A549 (cell line): Measurements from ENCODE around the gene CLEC16A.

Source experiments
- CEBPB ChIP-seq, 2 experiments: fragments of >200 bp in 1 of 2; sonication (Bioruptor Twin) in 1 of 2; formaldehyde crosslinking in 1 of 2; IDR thresholded peaks; 2 replicates each; pipeline ENCODE4 v1.6.1; 2012 to 2016
- CHD2 ChIP-seq: fragments of 150-350 bp; IDR thresholded peaks from 2 replicates; pipeline ENCODE4 v1.6.1; 2014; ENCODE audit warnings: low read length; ENCODE audit not compliant: partially characterized antibody
- CTCF ChIP-seq: fragments of >200 bp; sonication (Bioruptor Twin); formaldehyde crosslinking; IDR thresholded peaks from 3 replicates; pipeline ENCODE4 v1.5.1; 2016
- E2F6 ChIP-seq: IDR thresholded peaks from 2 replicates; pipeline ENCODE4 v1.6.1; 2012; ENCODE audit warnings: low read depth, borderline replicate concordance
- EP300 ChIP-seq, 2 experiments: fragments of >200 bp; sonication (Bioruptor Twin); formaldehyde crosslinking; IDR thresholded peaks; 2 replicates in 1 of 2; 3 replicates in 1 of 2; pipeline ENCODE4 v1.6.1; 2016 to 2017
- ESRRA ChIP-seq: fragments of 150-350 bp; IDR thresholded peaks from 2 replicates; pipeline ENCODE4 v1.6.1; 2014; ENCODE audit warnings: mild to moderate bottlenecking, low read length, borderline replicate concordance
- FOSL2 ChIP-seq, 2 experiments: fragments of 450-650 bp in 1 of 2; fragments of >200 bp in 1 of 2; sonication (Bioruptor Twin) in 1 of 2; formaldehyde crosslinking; IDR thresholded peaks; 2 replicates each; pipeline versions ENCODE4 v1.5.0 to v1.6.1; 2016 to 2020; ENCODE audit warnings: mild to moderate bottlenecking in 1 of 2, moderate library complexity in 1 of 2
- KDM5A ChIP-seq: fragments of 200-600 bp; sonication (generic); IDR thresholded peaks from 2 replicates; pipeline ENCODE4 v1.6.1; 2016; ENCODE audit warnings: antibody characterized with exemption, mild to moderate bottlenecking
- MAFK ChIP-seq: fragments of 450-650 bp; IDR thresholded peaks from 2 replicates; pipeline ENCODE4 v1.6.1; 2014; ENCODE audit not compliant: partially characterized antibody
- MAZ ChIP-seq: fragments of 150-350 bp; IDR thresholded peaks from 2 replicates; pipeline ENCODE4 v1.6.1; 2014; ENCODE audit warnings: antibody characterized with exemption, low read depth, low read length, borderline replicate concordance
- NR3C1 ChIP-seq: fragments of >200 bp; sonication (Bioruptor Twin); formaldehyde crosslinking; IDR thresholded peaks from 3 replicates; pipeline ENCODE4 v1.6.1; 2017
- POLR2A ChIP-seq: IDR thresholded peaks from 2 replicates; pipeline ENCODE4 v1.6.1; 2012; ENCODE audit warnings: mild to moderate bottlenecking, low read length
- RAD21 ChIP-seq, 2 experiments: fragments of >200 bp in 1 of 2; sonication (Bioruptor Twin) in 1 of 2; formaldehyde crosslinking in 1 of 2; IDR thresholded peaks in 1 of 2; conservative IDR thresholded peaks in 1 of 2; 2 replicates in 1 of 2; 3 replicates in 1 of 2; pipeline ENCODE4 v1.6.1; 2012 to 2018; ENCODE audit warnings: inconsistent platforms in 1 of 2
- ZNF302 ChIP-seq: fragments of 250-450 bp; sonication (Bioruptor Pico); IDR thresholded peaks from 2 replicates; pipeline ENCODE4 v1.9.0; 2021; ENCODE audit warnings: inconsistent platforms, mild to moderate bottlenecking, moderate library complexity

- TF ChIP-seq RAD21 (conservative IDR thresholded peaks at IDR 0.05 in 1 of 2, IDR thresholded peaks at IDR 0.05 in 1 of 2) = no peak
- no peak for TF ChIP-seq CTCF
- TF ChIP-seq CEBPB (IDR thresholded peaks at IDR 0.05) = no peak
- TF ChIP-seq NR3C1 = no peak
- TF ChIP-seq MAFK = no peak
- TF ChIP-seq KDM5A = no peak
- no peak for TF ChIP-seq ESRRA
- TF ChIP-seq POLR2A = no peak
- TF ChIP-seq FOSL2 (IDR thresholded peaks at IDR 0.05) = no peak
- no peak for TF ChIP-seq FOSL2 (CRISPR knock-in tag; IDR thresholded peaks at IDR 0.05)
- TF ChIP-seq ZNF302 (CRISPR knock-in tag) = no peak
- no peak for TF ChIP-seq E2F6
- no peak for TF ChIP-seq MAZ
- TF ChIP-seq CHD2 = no peak
- no peak for TF ChIP-seq EP300 (IDR thresholded peaks at IDR 0.05)
Observed at GRCh38 chr16:10968498-10968897, 24.1 kb downstream of the CLEC16A start.
